ENCODE results near the gene B3GALT4.
A peak's percentile ranks its signal among the peaks of the same experiment; 100 is the strongest.

DNA sequence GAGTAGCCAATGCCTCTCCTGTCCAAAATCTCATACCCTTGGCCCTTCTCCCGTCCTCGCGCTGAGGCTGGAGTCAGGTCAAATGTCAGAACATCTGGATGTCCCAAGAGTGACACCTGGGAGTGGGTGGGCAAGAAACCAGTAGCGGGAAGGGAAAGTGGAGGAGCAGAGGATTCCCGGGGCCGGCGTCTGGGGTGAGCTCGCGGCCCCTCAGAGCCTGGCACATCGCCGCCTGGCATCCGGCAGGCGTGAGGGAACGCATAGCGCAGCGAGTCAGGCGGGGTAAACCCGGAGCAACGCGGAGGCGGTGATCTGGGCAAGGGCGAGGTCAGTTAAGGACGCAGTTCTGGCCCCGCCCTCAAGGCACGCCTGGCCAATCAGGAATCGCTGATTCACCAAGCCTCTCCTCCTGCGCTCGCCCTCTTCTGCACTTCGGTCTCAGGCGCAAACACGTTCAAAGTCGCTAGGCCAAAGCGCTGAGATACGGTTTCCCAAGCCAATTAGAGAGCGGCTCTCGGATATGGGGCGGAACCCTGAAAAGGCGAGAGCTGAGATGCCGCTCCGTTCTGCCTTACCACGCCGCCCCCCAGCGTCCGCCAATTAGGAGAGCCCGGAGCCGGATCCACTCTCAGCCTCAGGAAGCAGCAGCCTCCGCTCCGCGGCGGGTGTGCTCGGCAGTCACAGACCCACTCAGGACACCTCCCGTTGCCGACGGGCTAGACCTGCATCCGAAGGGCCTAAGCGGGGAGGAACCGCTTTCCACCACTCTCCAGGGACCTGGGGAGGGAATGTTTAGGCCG is 27.8 kb upstream of the B3GALT4 start:
- TF ChIP-seq, protein P1, sequence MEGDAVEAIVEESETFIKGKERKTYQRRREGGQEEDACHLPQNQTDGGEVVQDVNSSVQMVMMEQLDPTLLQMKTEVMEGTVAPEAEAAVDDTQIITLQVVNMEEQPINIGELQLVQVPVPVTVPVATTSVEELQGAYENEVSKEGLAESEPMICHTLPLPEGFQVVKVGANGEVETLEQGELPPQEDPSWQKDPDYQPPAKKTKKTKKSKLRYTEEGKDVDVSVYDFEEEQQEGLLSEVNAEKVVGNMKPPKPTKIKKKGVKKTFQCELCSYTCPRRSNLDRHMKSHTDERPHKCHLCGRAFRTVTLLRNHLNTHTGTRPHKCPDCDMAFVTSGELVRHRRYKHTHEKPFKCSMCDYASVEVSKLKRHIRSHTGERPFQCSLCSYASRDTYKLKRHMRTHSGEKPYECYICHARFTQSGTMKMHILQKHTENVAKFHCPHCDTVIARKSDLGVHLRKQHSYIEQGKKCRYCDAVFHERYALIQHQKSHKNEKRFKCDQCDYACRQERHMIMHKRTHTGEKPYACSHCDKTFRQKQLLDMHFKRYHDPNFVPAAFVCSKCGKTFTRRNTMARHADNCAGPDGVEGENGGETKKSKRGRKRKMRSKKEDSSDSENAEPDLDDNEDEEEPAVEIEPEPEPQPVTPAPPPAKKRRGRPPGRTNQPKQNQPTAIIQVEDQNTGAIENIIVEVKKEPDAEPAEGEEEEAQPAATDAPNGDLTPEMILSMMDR (IDR thresholded peaks at IDR 0.05) = no peak
- TF ChIP-seq POLR2A (IDR thresholded peaks at IDR 0.05) = peak in 2 of 4 donors; percentile 16 to 90
